Measurements from ENCODE around the gene SGPL1.

Gene SGPL1

GRCh38 chr10:70812814-70813213, 2.9 kb upstream of the SGPL1 start:
- no peak for DNase-seq

GRCh38 chr10:70814126-70814525, 1.6 kb upstream of the SGPL1 start:
- no peak for DNase-seq

- DNase-seq = peak; percentile 83
These were observed 609 bp downstream of the SGPL1 start for GRCh38 chr10:70816220-70816894.

- DNase-seq = no peak
These were observed 5.4 kb downstream of the SGPL1 start for GRCh38 chr10:70820976-70821750.

- DNase-seq = no peak
These were observed 6.5 kb downstream of the SGPL1 start for GRCh38 chr10:70822076-70822820.

- DNase-seq = no peak
These were observed 11.5 kb downstream of the SGPL1 start for GRCh38 chr10:70827086-70827757.

- no peak for DNase-seq
These were observed 13.2 kb downstream of the SGPL1 start for GRCh38 chr10:70828923-70829322.

- DNase-seq = no peak
These were observed 13.8 kb downstream of the SGPL1 start for GRCh38 chr10:70829543-70829942.

- no peak for DNase-seq
These were observed 14.4 kb downstream of the SGPL1 start for GRCh38 chr10:70830164-70830563.

- no peak for DNase-seq
These were observed 16.5 kb downstream of the SGPL1 start for GRCh38 chr10:70832221-70832620.

GRCh38 chr10:70832852-70833528, 17.2 kb downstream of the SGPL1 start:
- DNase-seq = no peak

GRCh38 chr10:70833601-70834000, 17.9 kb downstream of the SGPL1 start:
- DNase-seq = no peak

GRCh38 chr10:70834021-70834420, 18.3 kb downstream of the SGPL1 start:
- no peak for DNase-seq

- DNase-seq = no peak
These were observed 18.8 kb downstream of the SGPL1 start for GRCh38 chr10:70834441-70835151.

- no peak for DNase-seq
These were observed 20.6 kb downstream of the SGPL1 start for GRCh38 chr10:70836319-70836718.

- DNase-seq = no peak
These were observed 21.9 kb downstream of the SGPL1 start for GRCh38 chr10:70837660-70838059.

GRCh38 chr10:70838270-70838805, 22.6 kb downstream of the SGPL1 start:
- no peak for DNase-seq

- no peak for DNase-seq
These were observed 25.1 kb downstream of the SGPL1 start for GRCh38 chr10:70840836-70841235.

GRCh38 chr10:70843333-70843732, 27.6 kb downstream of the SGPL1 start:
- DNase-seq = no peak

- DNase-seq = no peak
These were observed 28.2 kb downstream of the SGPL1 start for GRCh38 chr10:70843776-70844489.

GRCh38 chr10:70845256-70845655, 29.5 kb downstream of the SGPL1 start:
- DNase-seq = no peak
